ENCODE data around the gene KIF12. TPM values are rescaled to one million over a fixed set of nuclear protein-coding genes. Genes with fewer than 3 reads are reported as not detected.

Gene KIF12
- total and polyA plus RNA-seq, 2 of the 13 experiments (the other 11 are each of a cell fraction or from before 2014, with no cell fraction given), result 1.8 to 12.5 TPM

DNA sequence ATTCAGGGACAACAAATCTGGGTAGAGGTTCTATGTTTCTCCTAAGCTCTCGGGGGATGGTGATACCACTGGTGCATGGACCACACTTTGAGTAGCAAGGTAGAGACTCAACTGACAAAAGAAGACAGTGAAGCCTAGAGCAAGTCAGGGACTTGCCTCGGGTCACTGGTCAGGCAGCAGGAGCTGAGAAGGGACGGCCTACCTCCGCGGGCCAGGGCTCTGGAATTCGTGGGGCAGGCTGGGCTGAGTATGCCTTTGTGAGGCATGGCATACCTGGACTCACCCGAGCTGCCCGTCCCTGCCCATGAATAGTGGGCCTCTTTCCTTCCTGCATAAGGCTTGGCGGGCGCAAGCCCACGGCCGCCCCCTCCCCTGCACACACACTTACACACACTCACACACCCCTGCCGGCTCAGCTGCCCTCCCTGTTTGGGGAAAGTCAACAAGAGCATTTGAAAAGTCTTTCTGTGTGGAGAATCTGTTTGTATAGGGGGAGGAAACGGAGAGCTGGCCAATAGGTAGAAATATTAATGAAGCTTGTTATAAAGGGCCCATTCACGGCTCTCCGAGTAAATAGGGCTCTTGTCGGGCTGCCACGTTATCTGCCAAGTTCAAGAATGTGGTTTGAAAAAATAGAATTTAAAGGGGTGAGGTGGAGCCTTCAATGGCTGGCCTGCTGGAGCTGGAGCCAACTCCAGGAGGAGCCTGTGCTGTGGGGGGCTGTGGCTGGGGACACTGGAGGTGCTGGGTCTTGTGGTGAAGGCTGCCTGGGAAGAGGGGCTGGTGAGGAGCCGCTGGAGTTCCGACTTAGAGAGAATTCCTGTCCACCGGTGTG lies 19.1 kb upstream of the KIF12 start (continued):
- TF ChIP-seq, protein P1, sequence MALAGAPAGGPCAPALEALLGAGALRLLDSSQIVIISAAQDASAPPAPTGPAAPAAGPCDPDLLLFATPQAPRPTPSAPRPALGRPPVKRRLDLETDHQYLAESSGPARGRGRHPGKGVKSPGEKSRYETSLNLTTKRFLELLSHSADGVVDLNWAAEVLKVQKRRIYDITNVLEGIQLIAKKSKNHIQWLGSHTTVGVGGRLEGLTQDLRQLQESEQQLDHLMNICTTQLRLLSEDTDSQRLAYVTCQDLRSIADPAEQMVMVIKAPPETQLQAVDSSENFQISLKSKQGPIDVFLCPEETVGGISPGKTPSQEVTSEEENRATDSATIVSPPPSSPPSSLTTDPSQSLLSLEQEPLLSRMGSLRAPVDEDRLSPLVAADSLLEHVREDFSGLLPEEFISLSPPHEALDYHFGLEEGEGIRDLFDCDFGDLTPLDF (CRISPR knock-in tag; IDR thresholded peaks at IDR 0.05), result no peak
- TF ChIP-seq, protein P2, sequence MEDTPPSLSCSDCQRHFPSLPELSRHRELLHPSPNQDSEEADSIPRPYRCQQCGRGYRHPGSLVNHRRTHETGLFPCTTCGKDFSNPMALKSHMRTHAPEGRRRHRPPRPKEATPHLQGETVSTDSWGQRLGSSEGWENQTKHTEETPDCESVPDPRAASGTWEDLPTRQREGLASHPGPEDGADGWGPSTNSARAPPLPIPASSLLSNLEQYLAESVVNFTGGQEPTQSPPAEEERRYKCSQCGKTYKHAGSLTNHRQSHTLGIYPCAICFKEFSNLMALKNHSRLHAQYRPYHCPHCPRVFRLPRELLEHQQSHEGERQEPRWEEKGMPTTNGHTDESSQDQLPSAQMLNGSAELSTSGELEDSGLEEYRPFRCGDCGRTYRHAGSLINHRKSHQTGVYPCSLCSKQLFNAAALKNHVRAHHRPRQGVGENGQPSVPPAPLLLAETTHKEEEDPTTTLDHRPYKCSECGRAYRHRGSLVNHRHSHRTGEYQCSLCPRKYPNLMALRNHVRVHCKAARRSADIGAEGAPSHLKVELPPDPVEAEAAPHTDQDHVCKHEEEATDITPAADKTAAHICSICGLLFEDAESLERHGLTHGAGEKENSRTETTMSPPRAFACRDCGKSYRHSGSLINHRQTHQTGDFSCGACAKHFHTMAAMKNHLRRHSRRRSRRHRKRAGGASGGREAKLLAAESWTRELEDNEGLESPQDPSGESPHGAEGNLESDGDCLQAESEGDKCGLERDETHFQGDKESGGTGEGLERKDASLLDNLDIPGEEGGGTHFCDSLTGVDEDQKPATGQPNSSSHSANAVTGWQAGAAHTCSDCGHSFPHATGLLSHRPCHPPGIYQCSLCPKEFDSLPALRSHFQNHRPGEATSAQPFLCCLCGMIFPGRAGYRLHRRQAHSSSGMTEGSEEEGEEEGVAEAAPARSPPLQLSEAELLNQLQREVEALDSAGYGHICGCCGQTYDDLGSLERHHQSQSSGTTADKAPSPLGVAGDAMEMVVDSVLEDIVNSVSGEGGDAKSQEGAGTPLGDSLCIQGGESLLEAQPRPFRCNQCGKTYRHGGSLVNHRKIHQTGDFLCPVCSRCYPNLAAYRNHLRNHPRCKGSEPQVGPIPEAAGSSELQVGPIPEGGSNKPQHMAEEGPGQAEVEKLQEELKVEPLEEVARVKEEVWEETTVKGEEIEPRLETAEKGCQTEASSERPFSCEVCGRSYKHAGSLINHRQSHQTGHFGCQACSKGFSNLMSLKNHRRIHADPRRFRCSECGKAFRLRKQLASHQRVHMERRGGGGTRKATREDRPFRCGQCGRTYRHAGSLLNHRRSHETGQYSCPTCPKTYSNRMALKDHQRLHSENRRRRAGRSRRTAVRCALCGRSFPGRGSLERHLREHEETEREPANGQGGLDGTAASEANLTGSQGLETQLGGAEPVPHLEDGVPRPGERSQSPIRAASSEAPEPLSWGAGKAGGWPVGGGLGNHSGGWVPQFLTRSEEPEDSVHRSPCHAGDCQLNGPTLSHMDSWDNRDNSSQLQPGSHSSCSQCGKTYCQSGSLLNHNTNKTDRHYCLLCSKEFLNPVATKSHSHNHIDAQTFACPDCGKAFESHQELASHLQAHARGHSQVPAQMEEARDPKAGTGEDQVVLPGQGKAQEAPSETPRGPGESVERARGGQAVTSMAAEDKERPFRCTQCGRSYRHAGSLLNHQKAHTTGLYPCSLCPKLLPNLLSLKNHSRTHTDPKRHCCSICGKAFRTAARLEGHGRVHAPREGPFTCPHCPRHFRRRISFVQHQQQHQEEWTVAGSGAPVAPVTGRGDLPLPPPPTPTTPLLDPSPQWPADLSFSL (CRISPR knock-in tag; IDR thresholded peaks at IDR 0.05), result peak; percentile 91
- TF ChIP-seq ZNF776 (CRISPR knock-in tag; IDR thresholded peaks at IDR 0.05), result no peak
